ENCODE data around the gene ZNF575.

GRCh38 chr19:43540381-43540780, 7.4 kb downstream of the ZNF575 start:
- TF ChIP-seq USF1 (CRISPR knock-in tag; IDR thresholded peaks at IDR 0.05) (no peak), E2F5 (CRISPR knock-in tag; IDR thresholded peaks at IDR 0.05) (no peak), STAT6 (CRISPR knock-in tag; conservative IDR thresholded peaks at IDR 0.05; ENCODE audit: low read depth) (no peak), CTCF (IDR thresholded peaks at IDR 0.05) (no peak), MAX (CRISPR knock-in tag; IDR thresholded peaks at IDR 0.05) (no peak), ZNF138 (CRISPR knock-in tag; conservative IDR thresholded peaks at IDR 0.05) (no peak), PREB (CRISPR knock-in tag; IDR thresholded peaks at IDR 0.05; ENCODE audit: borderline replicate concordance) (no peak), NR2C2 (CRISPR knock-in tag; IDR thresholded peaks at IDR 0.05) (no peak), ZNF121 (CRISPR knock-in tag; IDR thresholded peaks at IDR 0.05) (no peak)

Data from WTC11 (cell line).